ENCODE measurements around the gene GPI. TPM values are rescaled to one million over a fixed set of nuclear protein-coding genes. Genes with fewer than 3 reads are reported as not detected.

GPI gene
- total and polyA plus RNA-seq, 2 of the 13 experiments (the other 11 are each of a cell fraction or from before 2014, with no cell fraction given): 147 to 167 TPM

- TF ChIP-seq U2AF1 (optimal IDR thresholded peaks at IDR 0.05; ENCODE audit: low read depth, low read length) (no peak), LCORL (IDR thresholded peaks at IDR 0.05) (no peak), LCORL (CRISPR knock-in tag; IDR thresholded peaks at IDR 0.05) (peak; percentile 49; the same call in 1 of the 2 replicates), ZSCAN20 (CRISPR knock-in tag; IDR thresholded peaks at IDR 0.05; ENCODE audit: borderline replicate concordance) (no peak), PHF8 (CRISPR knock-in tag; IDR thresholded peaks at IDR 0.05) (peak; percentile 63), CENPX (CRISPR knock-in tag; IDR thresholded peaks at IDR 0.05) (no peak), ZNF572 (CRISPR knock-in tag; IDR thresholded peaks at IDR 0.05) (0 out of 2 replicates have a peak, but pooled peaks have one; percentile 28), EP300 (IDR thresholded peaks at IDR 0.05; ENCODE audit: low read depth in 2 of 2, low read length in 2 of 2) (peak in 1 of 2 experiments; percentile 51; a peak in 2 of 4 replicates), EP300 (CRISPR knock-in tag; IDR thresholded peaks at IDR 0.05; ENCODE audit: borderline replicate concordance) (peak; percentile 61; the same call in 1 of the 2 replicates), ZNF574 (CRISPR knock-in tag; IDR thresholded peaks at IDR 0.05) (peak; percentile 80), SCMH1 (CRISPR knock-in tag; IDR thresholded peaks at IDR 0.05; ENCODE audit: borderline replicate concordance) (no peak), ZNF484 (CRISPR knock-in tag; IDR thresholded peaks at IDR 0.05; ENCODE audit: borderline replicate concordance, low read depth) (no peak), MXD1 (CRISPR knock-in tag; IDR thresholded peaks at IDR 0.05) (peak; percentile 69), ZNF160 (CRISPR knock-in tag; IDR thresholded peaks at IDR 0.05) (peak; percentile 56; the same call in 1 of the 2 replicates), RFXANK (CRISPR knock-in tag; IDR thresholded peaks at IDR 0.05) (peak; percentile 70; the same call in 1 of the 2 replicates), ZNF782 (CRISPR knock-in tag; IDR thresholded peaks at IDR 0.05; ENCODE audit: borderline replicate concordance) (no peak), NCOA2 (CRISPR knock-in tag; IDR thresholded peaks at IDR 0.05) (peak; percentile 8; the same call in 1 of the 2 replicates), ZNF510 (CRISPR knock-in tag; IDR thresholded peaks at IDR 0.05; ENCODE audit: low read depth) (no peak; the same call in 1 of the 2 replicates), SATB2 (CRISPR knock-in tag; IDR thresholded peaks at IDR 0.05) (no peak)
- TF ChIP-seq, protein P1, sequence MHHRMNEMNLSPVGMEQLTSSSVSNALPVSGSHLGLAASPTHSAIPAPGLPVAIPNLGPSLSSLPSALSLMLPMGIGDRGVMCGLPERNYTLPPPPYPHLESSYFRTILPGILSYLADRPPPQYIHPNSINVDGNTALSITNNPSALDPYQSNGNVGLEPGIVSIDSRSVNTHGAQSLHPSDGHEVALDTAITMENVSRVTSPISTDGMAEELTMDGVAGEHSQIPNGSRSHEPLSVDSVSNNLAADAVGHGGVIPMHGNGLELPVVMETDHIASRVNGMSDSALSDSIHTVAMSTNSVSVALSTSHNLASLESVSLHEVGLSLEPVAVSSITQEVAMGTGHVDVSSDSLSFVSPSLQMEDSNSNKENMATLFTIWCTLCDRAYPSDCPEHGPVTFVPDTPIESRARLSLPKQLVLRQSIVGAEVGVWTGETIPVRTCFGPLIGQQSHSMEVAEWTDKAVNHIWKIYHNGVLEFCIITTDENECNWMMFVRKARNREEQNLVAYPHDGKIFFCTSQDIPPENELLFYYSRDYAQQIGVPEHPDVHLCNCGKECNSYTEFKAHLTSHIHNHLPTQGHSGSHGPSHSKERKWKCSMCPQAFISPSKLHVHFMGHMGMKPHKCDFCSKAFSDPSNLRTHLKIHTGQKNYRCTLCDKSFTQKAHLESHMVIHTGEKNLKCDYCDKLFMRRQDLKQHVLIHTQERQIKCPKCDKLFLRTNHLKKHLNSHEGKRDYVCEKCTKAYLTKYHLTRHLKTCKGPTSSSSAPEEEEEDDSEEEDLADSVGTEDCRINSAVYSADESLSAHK (CRISPR knock-in tag; IDR thresholded peaks at IDR 0.05; ENCODE audit: borderline replicate concordance): no peak
- TF ChIP-seq, protein P2, sequence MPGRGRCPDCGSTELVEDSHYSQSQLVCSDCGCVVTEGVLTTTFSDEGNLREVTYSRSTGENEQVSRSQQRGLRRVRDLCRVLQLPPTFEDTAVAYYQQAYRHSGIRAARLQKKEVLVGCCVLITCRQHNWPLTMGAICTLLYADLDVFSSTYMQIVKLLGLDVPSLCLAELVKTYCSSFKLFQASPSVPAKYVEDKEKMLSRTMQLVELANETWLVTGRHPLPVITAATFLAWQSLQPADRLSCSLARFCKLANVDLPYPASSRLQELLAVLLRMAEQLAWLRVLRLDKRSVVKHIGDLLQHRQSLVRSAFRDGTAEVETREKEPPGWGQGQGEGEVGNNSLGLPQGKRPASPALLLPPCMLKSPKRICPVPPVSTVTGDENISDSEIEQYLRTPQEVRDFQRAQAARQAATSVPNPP (CRISPR knock-in tag; IDR thresholded peaks at IDR 0.05): 0 out of 2 replicates have a peak, but pooled peaks have one; percentile 50
These were observed 5.6 kb upstream of the GPI start (continued) for GRCh38 chr19:34359140-34359953.
